Small intestine (tissue), 7 donors: ENCODE data around the gene LY6G5C. TPM values are rescaled to one million over a fixed set of nuclear protein-coding genes. Genes with fewer than 3 reads are reported as not detected.

Source experiments
- DNase-seq, 2 donors: peaks; one replicate each; pipeline versions ENCODE4 v3.0.0 to v3.0.0-alpha.2; 2013
- FAIRE-seq: peaks from 2 replicates; lab custom pipeline; 2012; peaks lifted over from hg19 to GRCh38; lab: Jason Lieb, UNC
- H3K27ac ChIP-seq, 3 donors: one replicate each; pipeline ENCODE4 v1.5.1; 2013; ENCODE audit warnings: low read length in 2 of 3, mild to moderate bottlenecking in 2 of 3, control low read depth in 1 of 3, inconsistent platforms in 1 of 3, low read depth in 1 of 3, moderate library complexity in 1 of 3
- H3K27me3 ChIP-seq, 3 donors: one replicate each; pipeline ENCODE4 v1.6.1; 2013; ENCODE audit warnings: low read length in 3 of 3, inconsistent platforms in 1 of 3; ENCODE audit not compliant: control insufficient read depth in 3 of 3, insufficient read depth in 3 of 3
- H3K36me3 ChIP-seq, 3 donors: one replicate each; pipeline ENCODE4 v1.6.1; 2013; ENCODE audit warnings: low read length in 3 of 3, inconsistent platforms in 1 of 3, low read depth in 1 of 3, mild to moderate bottlenecking in 1 of 3, moderate library complexity in 1 of 3; ENCODE audit not compliant: control insufficient read depth in 3 of 3, insufficient read depth in 2 of 3
- H3K4me1 ChIP-seq, 3 donors: one replicate each; pipeline ENCODE4 v1.6.1; 2013; ENCODE audit warnings: low read length in 2 of 3, inconsistent platforms in 1 of 3, low read depth in 1 of 3, mild to moderate bottlenecking in 1 of 3, moderate library complexity in 1 of 3; ENCODE audit not compliant: control insufficient read depth in 3 of 3, insufficient read depth in 2 of 3
- H3K4me3 ChIP-seq, 3 donors: one replicate each; pipeline ENCODE4 v1.5.1; 2013; ENCODE audit warnings: low read length in 3 of 3, control low read depth in 1 of 3, inconsistent platforms in 1 of 3, low read depth in 1 of 3, mild to moderate bottlenecking in 1 of 3, moderate library complexity in 1 of 3
- H3K9me3 ChIP-seq, 2 donors: one replicate each; pipeline ENCODE4 v1.6.1; 2013; ENCODE audit warnings: low read depth in 1 of 2, low read length in 1 of 2; ENCODE audit not compliant: control insufficient read depth in 2 of 2, insufficient read depth in 1 of 2
- WGBS, 3 donors: extraction: QIAGEN DNeasy Blood & Tissue Kit; methylation state at CpG; one replicate each; pipeline ENCODE4 v1.1.7; 2013; 5-methylcytosine and 5-hydroxymethylcytosine counted together
- polyA plus RNA-seq, 4 donors: library from polyadenylated mRNA; stranded (reverse) in 3 of 4; unstranded in 1 of 4; fragments of 200-250 nt in 3 of 4; fragments of 120-200 nt in 1 of 4; gene quantifications; one replicate each; pipeline versions ENCODE4 v1.2.1 to v1.2.3, GENCODE V29; 2013
- donor health status: healthy with polysubstance abuse.
- donor health status: control.
- donor health status: control.
- donor health status: Bipolar disorder and iron deficiency.
- donor health status: healthy.

The LY6G5C gene
- polyA plus RNA-seq, 4 donors = 2.6 to 3.8 (median 3.1) TPM

DNA sequence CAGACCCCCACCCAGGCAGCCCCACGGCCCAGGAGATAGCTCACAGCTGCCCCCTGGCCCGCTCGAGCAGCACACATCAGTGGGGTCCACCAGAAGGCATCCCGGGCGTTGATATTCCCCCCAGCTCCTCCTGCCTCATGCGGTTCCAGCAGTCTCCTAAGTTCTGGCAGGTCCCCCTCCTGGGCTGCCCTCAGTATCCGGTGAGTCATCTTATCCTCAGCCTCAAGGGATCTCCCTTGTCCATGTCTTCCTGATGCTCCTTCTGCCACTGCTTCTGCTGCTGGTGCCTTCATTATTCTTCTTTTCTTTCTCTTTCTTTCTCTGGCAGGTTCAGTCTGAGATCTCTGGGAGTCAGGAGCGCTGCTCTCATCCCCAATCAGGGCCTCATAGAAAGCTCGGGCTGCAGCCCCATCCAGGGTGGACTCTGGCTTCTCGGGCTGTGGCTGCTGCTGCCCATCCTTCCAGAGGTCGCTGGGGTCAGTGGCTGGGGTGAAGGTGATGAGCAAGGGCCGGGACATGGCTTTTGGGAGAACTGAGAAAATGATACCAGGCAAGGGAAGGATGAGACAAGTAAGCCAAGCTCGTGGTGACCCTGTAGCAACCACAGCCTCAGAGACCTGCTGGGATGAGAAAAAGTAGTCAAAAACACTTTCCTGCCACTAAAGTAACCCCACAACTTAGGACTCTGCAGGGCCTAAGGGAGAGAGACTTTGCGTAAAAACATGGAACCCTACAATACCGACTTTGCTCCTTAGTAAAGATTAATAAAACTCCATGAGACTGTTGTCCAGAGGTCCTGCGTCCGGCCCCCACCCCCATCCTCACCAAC is 16.7 kb downstream of the LY6G5C start:
- Histone ChIP-seq H3K9me3 (no peaks in the 10 kb centered on the region), H3K27me3 (no peaks in the 10 kb centered on the region), H3K4me3 (peak overlapping the region; percentile 42 to 85 (median 61)), H3K4me1 (peaks cover 0 to 47% (median 12%) of the 10 kb centered on the region in 3 donors), H3K36me3 (peaks cover 8 to 53% (median 15%) of the 10 kb centered on the region in 3 donors), H3K27ac (peak overlapping the region; percentile 79 to 97 (median 94))
- WGBS, 3 donors = 6 to 12% (median 11%) methylated on average over 14 to 17 of the region's 17 CpGs
- FAIRE-seq (no peak), DNase-seq (peak; percentile 36 to 51)

DNA sequence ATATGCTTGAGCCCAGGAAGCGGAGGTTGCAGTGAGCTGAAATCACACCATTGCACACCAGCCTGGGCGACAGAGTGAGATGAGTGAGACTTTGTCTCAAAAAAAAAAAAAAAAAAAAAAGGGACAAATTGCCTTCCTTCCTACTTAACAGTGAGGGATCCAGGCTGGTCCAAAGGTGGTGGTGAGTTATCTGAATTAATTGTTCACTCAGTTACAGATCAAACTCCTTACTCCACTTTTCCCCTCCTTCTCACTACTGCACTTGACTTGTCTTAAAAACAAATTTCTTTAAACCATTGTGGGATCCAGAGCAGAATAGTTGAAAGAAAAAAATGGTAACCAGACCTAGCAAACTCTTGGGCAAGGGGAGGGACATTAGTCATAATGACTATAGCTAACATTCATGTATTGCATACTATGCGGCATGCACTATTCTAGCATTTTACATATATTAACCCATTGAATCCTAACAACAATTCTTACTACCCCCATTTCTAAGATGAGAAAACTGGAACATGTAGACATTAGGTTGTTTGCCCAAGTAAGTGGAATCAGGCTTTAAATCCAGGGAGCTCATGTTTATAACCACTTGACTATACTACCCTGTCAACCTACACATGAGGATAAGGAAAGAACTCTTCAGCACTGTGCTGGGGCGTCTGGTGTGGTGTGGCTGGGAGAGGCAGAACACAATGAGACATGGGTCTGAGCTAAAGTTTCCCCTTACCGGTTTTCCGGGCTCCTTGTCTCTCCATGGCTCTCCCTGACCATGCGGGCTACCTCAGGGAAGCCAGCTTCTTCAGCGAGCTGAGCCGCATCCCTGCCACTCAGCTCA is 17.5 kb downstream of the LY6G5C start:
- Histone ChIP-seq H3K4me1 (peaks cover 3 to 54% (median 14%) of the 10 kb centered on the region in 3 donors), H3K4me3 (peak overlapping the region in 2 of 3 donors; percentile 61 to 85), H3K36me3 (peaks cover 2 to 52% (median 8%) of the 10 kb centered on the region in 3 donors), H3K27ac (peak overlapping the region; percentile 79 to 97 (median 94)), H3K9me3 (no peaks in the 10 kb centered on the region), H3K27me3 (no peaks in the 10 kb centered on the region)
- FAIRE-seq = no peak
- DNase-seq = peak; percentile 57 to 81
- 14 to 43% (median 41%) methylated on average over 8 to 9 of the region's 9 CpGs for WGBS, 3 donors

GRCh38 chr6:31662124-31662723 is 18.6 kb downstream of the LY6G5C start:
- Histone ChIP-seq H3K27me3 (no peaks in the 10 kb centered on the region), H3K4me3 (peak overlapping the region in 2 of 3 donors; percentile 9 to 61), H3K4me1 (peaks cover 3 to 57% (median 18%) of the 10 kb centered on the region in 3 donors), H3K36me3 (peaks cover 2 to 55% (median 5%) of the 10 kb centered on the region in 3 donors), H3K9me3 (no peaks in the 10 kb centered on the region), H3K27ac (peak overlapping the region; percentile 24 to 94 (median 27))
- DNase-seq (no peak), FAIRE-seq (no peak)
- 84 to 87% (median 85%) methylated on average over 12 of the region's 12 CpGs for WGBS, 3 donors

DNA sequence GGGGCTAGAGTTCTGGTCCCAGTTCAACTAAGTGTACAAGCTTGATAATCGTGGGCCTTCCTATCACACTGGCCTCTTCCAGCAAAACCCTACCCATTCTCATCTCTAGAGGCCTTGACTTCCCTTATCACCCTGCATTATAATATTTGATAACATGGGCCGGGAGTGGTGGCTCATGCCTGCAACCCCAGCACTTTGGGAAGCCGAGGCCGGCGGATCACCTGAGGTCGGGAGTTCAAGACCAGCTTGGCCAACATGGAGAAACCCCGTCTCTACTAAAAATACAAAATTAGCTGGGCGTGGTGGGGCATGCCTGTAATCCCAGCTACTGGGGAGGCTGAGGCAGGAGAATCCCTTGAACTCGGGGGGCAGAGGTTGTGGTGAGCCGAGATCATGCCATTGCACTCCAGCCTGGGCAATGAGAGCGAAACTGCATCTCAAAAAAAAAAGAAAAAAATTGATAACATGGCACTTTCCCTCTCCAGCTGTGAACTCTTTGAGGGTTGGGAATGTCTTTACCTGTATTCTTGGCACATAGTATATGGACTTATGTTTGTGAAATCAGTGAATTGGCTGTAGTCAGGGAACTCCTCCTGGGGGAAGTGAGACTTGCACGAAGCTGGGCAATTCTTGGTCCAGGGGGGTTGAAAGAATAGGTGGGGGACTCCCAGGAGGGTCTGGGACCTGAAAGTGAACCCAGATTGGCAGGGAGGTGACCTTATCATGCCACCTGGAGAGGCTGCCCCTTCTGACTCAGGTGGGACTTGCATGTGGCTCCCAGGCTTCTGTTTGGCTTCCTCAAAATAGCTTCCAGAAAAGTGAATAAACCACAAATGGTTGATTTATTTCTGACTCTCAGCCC is 19.4 kb downstream of the LY6G5C start:
- H3K4me1 ChIP-seq = peaks cover 3 to 51% (median 15%) of the 10 kb centered on the region in 3 donors
- WGBS, 3 donors = 46 to 70% (median 63%) methylated on average over 12 of the region's 12 CpGs
- no peaks in the 10 kb centered on the region for H3K9me3 ChIP-seq
- peaks cover 2 to 53% (median 5%) of the 10 kb centered on the region in 3 donors for H3K36me3 ChIP-seq
- no peaks in the 10 kb centered on the region for H3K27me3 ChIP-seq
- peak overlapping the region; percentile 69 to 96 (median 88) for H3K27ac ChIP-seq
- no peak for FAIRE-seq
- H3K4me3 ChIP-seq = peak overlapping the region in 2 of 3 donors; percentile 66 to 90
- DNase-seq = peak in 1 of 2 donors; percentile 43

- Histone ChIP-seq H3K36me3 (peaks cover 2 to 56% (median 5%) of the 10 kb centered on the region in 3 donors), H3K4me3 (peak within 1 kb of the TSS; percentile 66 to 90 (median 72)), H3K9me3 (no peaks in the 10 kb centered on the region), H3K27ac (peak within 1 kb of the TSS; percentile 69 to 96 (median 88)), H3K4me1 (peaks cover 8 to 53% (median 18%) of the 10 kb centered on the region in 3 donors), H3K27me3 (no peaks in the 10 kb centered on the region)
- FAIRE-seq (no peak), DNase-seq (peak; percentile 85 to 91)
- WGBS, 3 donors = 0 to 1% (median 1%) methylated on average over 45 to 52 of the region's 52 CpGs
Measured at GRCh38 chr6:31660381-31661261, 20.2 kb downstream of the LY6G5C start, which contains the start of gene C6orf47. Gene C6orf47 (minus strand): TSS chr6:31660778. CDS start chr6:31659947, 831 bp downstream.

GRCh38 chr6:31659649-31660380 is 21.1 kb downstream of the LY6G5C start:
- Histone ChIP-seq H3K27me3 (no peaks in the 10 kb centered on the region), H3K9me3 (no peaks in the 10 kb centered on the region), H3K27ac (peak overlapping the region; percentile 68 to 96 (median 88)), H3K4me1 (peaks cover 8 to 61% (median 19%) of the 10 kb centered on the region in 3 donors), H3K36me3 (peaks cover 2 to 57% (median 5%) of the 10 kb centered on the region in 3 donors), H3K4me3 (peak overlapping the region; percentile 66 to 90 (median 72))
- DNase-seq = peak; percentile 63 to 82
- no peak for FAIRE-seq
- 5 to 22% (median 5%) methylated on average over 13 of the region's 13 CpGs for WGBS, 3 donors
